ENCODE data around the gene AKR1B1. TPM values are rescaled to one million over a fixed set of nuclear protein-coding genes. Genes with fewer than 3 reads are reported as not detected.
"Not testable (repeated sequence)": the region's sequence is repeated elsewhere in the genome, so short reads cannot be mapped to it uniquely, and the experiment has no call there.

Gene AKR1B1
- total RNA-seq, 1 donor from 2014 or later: 99.6 TPM

DNA sequence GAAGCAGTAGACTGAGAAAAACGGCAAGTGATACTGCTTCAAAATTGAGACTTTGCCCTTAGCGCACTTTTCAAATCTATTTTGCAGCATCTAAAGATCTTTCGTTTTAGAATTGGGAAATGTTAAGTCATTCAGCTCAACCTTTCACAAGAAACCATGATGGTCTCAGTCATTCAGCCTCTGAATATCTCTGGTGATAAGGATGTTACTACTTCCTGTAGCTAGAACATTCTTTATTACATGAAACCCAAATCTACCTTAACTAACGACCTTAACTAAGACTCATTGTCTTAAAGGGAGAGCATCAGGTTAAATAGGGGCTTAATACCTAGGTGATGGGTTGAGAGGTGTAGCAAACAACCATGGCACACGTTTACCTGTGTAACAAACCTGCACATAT, 42.1 kb upstream of the AKR1B1 start:
- no peak for DNase-seq
- no peaks in the 10 kb centered on the region for H3K9me3 Mint-ChIP-seq (ENCODE audit: unreplicated experiment)
- no peak for TF ChIP-seq CTCF (IDR thresholded peaks at IDR 0.05; ENCODE audit: partially characterized antibody, unreplicated experiment)
- no peaks in the 10 kb centered on the region for H3K27me3 Mint-ChIP-seq (ENCODE audit: unreplicated experiment)
- H3K27ac Mint-ChIP-seq (ENCODE audit: unreplicated experiment): no peak overlapping the region
- no peak overlapping the region for H3K4me3 Mint-ChIP-seq (ENCODE audit: unreplicated experiment)
- H3K4me1 Mint-ChIP-seq (ENCODE audit: low read depth, unreplicated experiment): no peaks in the 10 kb centered on the region
- H3K36me3 Mint-ChIP-seq (ENCODE audit: unreplicated experiment): no peaks in the 10 kb centered on the region

DNA sequence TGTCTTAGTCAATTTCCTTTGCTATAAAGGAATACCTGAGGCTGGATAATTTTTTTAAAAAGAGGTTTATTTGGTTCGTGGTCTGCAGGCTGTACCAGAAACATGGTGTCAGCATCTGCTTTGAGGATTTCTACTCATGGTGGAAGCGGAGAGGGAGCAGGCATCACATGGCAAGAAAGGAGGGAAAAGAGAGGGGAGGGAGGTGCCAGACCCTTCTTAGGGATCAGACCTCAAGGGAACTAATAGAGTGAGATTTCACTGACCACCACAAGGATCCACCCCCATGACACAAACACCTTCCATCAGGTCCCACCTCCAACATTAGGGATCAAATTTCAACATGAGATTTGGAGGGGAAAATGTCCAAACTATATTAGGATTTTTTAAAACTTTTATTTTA, 41.5 kb upstream of the AKR1B1 start:
- Mint-ChIP-seq H3K9me3 (ENCODE audit: unreplicated experiment) (no peaks in the 10 kb centered on the region), H3K27me3 (ENCODE audit: unreplicated experiment) (no peaks in the 10 kb centered on the region), H3K36me3 (ENCODE audit: unreplicated experiment) (no peaks in the 10 kb centered on the region), H3K4me3 (ENCODE audit: unreplicated experiment) (no peak overlapping the region), H3K4me1 (ENCODE audit: low read depth, unreplicated experiment) (no peaks in the 10 kb centered on the region), H3K27ac (ENCODE audit: unreplicated experiment) (no peak overlapping the region)
- TF ChIP-seq CTCF (IDR thresholded peaks at IDR 0.05; ENCODE audit: partially characterized antibody, unreplicated experiment): no peak
- DNase-seq: no peak

DNA sequence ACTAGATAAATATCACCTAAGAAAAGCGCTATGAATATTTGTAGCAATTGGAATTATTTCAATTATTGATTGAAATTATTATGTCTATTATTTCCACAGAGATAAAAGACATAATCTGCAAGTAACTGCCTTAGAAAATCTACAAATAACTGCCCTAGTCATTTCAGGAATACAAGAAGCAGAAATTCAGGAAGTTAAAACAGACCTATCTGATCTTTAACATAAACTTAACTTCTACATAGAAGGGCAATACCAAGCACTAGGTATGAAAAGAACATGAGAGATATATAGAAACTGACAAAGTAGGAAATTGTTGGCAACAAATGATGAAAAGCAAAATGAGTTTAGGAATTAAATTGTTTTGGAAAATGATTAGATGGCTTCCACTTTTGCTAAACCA, 36.6 kb upstream of the AKR1B1 start:
- Mint-ChIP-seq H3K4me3 (ENCODE audit: unreplicated experiment) (no peak overlapping the region), H3K9me3 (ENCODE audit: unreplicated experiment) (no peaks in the 10 kb centered on the region), H3K4me1 (ENCODE audit: low read depth, unreplicated experiment) (no peaks in the 10 kb centered on the region), H3K27ac (ENCODE audit: unreplicated experiment) (no peak overlapping the region), H3K36me3 (ENCODE audit: unreplicated experiment) (no peaks in the 10 kb centered on the region), H3K27me3 (ENCODE audit: unreplicated experiment) (no peaks in the 10 kb centered on the region)
- no peak for TF ChIP-seq CTCF (IDR thresholded peaks at IDR 0.05; ENCODE audit: partially characterized antibody, unreplicated experiment)
- DNase-seq: no peak

DNA sequence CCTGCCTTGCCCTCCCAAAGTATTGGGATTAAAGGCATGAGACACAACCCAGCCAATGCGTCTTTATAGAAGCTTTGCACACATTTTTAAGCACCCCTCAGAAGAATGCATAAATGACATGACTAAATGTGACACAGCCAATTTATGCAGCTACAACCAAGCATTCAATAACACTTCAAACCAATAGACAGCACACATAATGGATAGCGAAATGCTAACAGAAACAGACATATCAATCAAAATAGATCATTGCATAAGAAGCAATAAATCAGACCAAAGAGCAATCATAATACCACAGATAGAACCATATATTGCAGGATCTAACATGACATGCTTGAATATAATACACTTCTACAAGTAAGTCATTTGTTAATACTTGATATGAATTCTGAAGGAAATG, 34.2 kb upstream of the AKR1B1 start:
- Mint-ChIP-seq H3K36me3 (ENCODE audit: unreplicated experiment) (peaks cover 3% of the 10 kb centered on the region), H3K4me3 (ENCODE audit: unreplicated experiment) (no peak overlapping the region), H3K4me1 (ENCODE audit: low read depth, unreplicated experiment) (no peaks in the 10 kb centered on the region), H3K9me3 (ENCODE audit: unreplicated experiment) (no peaks in the 10 kb centered on the region), H3K27ac (ENCODE audit: unreplicated experiment) (no peak overlapping the region), H3K27me3 (ENCODE audit: unreplicated experiment) (no peaks in the 10 kb centered on the region)
- no peak for DNase-seq
- TF ChIP-seq CTCF (IDR thresholded peaks at IDR 0.05; ENCODE audit: partially characterized antibody, unreplicated experiment): no peak

DNA sequence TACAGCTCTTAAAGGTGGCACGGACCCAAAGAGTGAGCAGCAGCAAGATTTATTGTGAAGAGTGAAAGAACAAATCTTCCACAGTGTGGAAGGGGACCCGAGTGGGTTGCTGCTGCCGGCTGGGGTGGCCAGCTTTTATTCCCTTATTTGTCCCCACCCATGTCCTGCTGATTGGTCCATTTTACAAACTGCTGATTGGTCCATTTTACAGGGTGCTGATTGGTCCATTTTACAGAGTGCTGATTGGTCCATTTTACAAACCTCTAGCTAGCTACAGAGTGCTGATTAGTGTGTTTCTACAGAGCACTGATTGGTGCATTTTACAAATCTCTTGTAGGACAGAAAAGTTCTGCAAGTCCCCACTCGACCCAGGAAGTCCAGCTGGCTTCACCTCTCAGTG, 28.8 kb upstream of the AKR1B1 start:
- H3K36me3 Mint-ChIP-seq (ENCODE audit: unreplicated experiment); H3K4me3 Mint-ChIP-seq (ENCODE audit: unreplicated experiment); H3K4me1 Mint-ChIP-seq (ENCODE audit: low read depth, unreplicated experiment); H3K27ac Mint-ChIP-seq (ENCODE audit: unreplicated experiment); H3K9me3 Mint-ChIP-seq (ENCODE audit: unreplicated experiment); H3K27me3 Mint-ChIP-seq (ENCODE audit: unreplicated experiment); DNase-seq: not testable (repeated sequence)

DNA sequence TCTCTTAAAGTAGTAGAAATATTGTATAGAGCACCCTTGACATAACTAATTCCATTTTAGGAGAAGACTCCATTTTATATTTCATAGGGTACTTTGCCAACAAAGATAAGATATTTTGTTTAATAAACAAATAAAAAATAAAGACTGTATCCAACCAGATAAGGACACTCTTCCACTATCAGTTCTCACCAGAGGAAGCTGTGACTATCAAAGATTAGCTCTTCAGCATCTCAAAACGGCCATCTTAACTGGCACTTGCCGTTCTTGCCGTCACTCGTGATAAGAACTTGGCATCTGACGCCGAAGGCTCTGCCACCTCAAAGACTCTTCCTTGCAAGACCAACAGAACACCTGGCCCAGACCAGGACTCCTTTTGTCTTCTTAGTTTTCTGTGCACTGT, 26.3 kb upstream of the AKR1B1 start:
- DNase-seq: no peak
- Mint-ChIP-seq H3K27me3 (ENCODE audit: unreplicated experiment) (peaks cover 3% of the 10 kb centered on the region), H3K4me3 (ENCODE audit: unreplicated experiment) (no peak overlapping the region), H3K27ac (ENCODE audit: unreplicated experiment) (no peak overlapping the region), H3K9me3 (ENCODE audit: unreplicated experiment) (peaks cover 3% of the 10 kb centered on the region), H3K36me3 (ENCODE audit: unreplicated experiment) (peaks cover 7% of the 10 kb centered on the region), H3K4me1 (ENCODE audit: low read depth, unreplicated experiment) (no peaks in the 10 kb centered on the region)
- TF ChIP-seq CTCF (IDR thresholded peaks at IDR 0.05; ENCODE audit: partially characterized antibody, unreplicated experiment): no peak
